Upper lobe of left lung (tissue), 4 donors: ENCODE measurements around the gene CARHSP1.

ENCODE experiments used
- EP300 ChIP-seq, 4 donors: sonication (generic); formaldehyde crosslinking; IDR thresholded peaks; one replicate each; pipeline ENCODE4 v1.5.1; 2017; ENCODE audit warnings: antibody characterized with exemption in 4 of 4, control low read depth in 2 of 4
- POLR2A ChIP-seq, 4 donors: fragments of 450-650 bp; IDR thresholded peaks; one replicate each; pipeline ENCODE4 v1.5.1; 2016 to 2017; ENCODE audit warnings: antibody characterized with exemption in 4 of 4, mild to moderate bottlenecking in 2 of 4
- POLR2AphosphoS5 ChIP-seq, 2 donors: sonication (generic); formaldehyde crosslinking; IDR thresholded peaks; one replicate each; pipeline ENCODE4 v1.5.1; 2017; ENCODE audit warnings: antibody characterized with exemption in 2 of 2
- TF ChIP-seq, protein P1 (sequence below), 6 experiments: fragments of 450-650 bp in 4 of 6; fragments of 200-600 bp in 2 of 6; sonication (generic) in 2 of 6; IDR thresholded peaks; one replicate each; pipeline ENCODE4 v1.5.1; 2016 to 2019; ENCODE audit warnings: antibody characterized with exemption in 6 of 6

DNA sequence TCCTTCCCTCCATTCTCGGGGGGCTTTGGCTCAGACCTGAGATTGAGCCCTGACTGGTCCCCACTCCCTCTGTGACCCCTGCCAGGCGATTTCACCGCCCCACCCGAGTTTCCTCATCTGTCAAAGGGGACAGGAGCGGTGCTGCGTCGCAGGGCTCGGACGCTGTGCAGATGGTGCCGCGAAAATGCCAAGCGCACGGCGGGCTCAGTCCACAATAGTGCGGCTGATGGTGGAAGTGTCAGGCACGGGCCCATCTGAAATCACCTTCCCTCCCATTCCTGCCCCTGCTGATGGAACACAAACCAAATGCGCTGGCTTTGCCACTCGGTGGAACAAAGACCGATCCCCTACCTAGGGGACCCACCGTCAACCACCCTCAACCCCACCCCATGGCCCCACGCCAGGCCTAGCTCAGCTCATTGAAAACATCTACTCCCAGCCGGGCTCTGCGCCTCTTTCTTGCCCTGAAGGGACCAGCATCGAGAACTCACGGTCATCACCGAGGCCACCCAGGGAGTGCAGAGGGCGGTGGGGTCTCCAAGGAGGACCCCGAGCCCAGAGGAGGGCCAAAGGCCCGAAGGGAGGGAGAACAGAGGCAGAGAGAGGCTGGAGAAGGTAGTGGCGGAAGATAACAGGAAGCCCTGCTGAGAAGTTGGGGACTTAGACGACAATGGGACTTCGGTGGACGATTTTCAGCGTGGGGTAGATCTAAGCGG, 1.4 kb downstream of the CARHSP1 start:
- TF ChIP-seq, protein P1, sequence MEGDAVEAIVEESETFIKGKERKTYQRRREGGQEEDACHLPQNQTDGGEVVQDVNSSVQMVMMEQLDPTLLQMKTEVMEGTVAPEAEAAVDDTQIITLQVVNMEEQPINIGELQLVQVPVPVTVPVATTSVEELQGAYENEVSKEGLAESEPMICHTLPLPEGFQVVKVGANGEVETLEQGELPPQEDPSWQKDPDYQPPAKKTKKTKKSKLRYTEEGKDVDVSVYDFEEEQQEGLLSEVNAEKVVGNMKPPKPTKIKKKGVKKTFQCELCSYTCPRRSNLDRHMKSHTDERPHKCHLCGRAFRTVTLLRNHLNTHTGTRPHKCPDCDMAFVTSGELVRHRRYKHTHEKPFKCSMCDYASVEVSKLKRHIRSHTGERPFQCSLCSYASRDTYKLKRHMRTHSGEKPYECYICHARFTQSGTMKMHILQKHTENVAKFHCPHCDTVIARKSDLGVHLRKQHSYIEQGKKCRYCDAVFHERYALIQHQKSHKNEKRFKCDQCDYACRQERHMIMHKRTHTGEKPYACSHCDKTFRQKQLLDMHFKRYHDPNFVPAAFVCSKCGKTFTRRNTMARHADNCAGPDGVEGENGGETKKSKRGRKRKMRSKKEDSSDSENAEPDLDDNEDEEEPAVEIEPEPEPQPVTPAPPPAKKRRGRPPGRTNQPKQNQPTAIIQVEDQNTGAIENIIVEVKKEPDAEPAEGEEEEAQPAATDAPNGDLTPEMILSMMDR (IDR thresholded peaks at IDR 0.05), result peak in 1 of 6 experiments; percentile 4
- TF ChIP-seq EP300 (IDR thresholded peaks at IDR 0.05), result no peak
- no peak for TF ChIP-seq POLR2A (IDR thresholded peaks at IDR 0.05)
- no peak for TF ChIP-seq POLR2AphosphoS5 (IDR thresholded peaks at IDR 0.05)
